ENCODE results near the gene HIGD1A.

DNA sequence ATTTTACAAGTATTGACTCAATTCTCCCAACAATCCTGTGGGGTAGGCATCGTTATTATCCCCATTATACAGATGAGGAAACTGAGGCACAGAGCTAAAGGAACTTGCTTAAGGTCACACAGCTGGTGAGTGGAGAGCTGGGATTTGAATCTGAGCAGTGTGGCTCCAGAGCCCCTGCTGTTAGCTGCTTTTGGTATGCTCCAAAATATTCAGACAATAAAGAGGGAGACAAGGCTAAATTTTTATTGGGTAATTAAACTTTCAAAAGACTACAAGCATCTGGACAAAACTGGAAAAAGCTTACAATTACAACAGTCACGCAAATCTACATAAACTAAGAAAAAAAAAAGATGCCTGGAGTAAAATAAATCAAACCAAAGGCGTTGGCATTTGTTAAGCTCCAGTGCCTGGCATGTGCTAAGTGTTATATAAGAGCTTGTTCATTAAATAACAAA, 59.0 kb downstream of the HIGD1A start:
- TF ChIP-seq, protein P1, sequence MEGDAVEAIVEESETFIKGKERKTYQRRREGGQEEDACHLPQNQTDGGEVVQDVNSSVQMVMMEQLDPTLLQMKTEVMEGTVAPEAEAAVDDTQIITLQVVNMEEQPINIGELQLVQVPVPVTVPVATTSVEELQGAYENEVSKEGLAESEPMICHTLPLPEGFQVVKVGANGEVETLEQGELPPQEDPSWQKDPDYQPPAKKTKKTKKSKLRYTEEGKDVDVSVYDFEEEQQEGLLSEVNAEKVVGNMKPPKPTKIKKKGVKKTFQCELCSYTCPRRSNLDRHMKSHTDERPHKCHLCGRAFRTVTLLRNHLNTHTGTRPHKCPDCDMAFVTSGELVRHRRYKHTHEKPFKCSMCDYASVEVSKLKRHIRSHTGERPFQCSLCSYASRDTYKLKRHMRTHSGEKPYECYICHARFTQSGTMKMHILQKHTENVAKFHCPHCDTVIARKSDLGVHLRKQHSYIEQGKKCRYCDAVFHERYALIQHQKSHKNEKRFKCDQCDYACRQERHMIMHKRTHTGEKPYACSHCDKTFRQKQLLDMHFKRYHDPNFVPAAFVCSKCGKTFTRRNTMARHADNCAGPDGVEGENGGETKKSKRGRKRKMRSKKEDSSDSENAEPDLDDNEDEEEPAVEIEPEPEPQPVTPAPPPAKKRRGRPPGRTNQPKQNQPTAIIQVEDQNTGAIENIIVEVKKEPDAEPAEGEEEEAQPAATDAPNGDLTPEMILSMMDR (IDR thresholded peaks at IDR 0.05; ENCODE audit: low read length), result no peak
- TF ChIP-seq EZH2phosphoT487 (IDR thresholded peaks at IDR 0.05; ENCODE audit: low read length), result no peak

All from MM.1S (cell line).